GM10248 (cell line): ENCODE results near the gene SLC2A8.

Experiments used
- CTCF ChIA-PET: fragments of 300-600 bp; sonication (Branson Sonifier 250); formaldehyde crosslinking; extraction: SDS; loops from one replicate; lab custom pipeline; 2021; ENCODE audit warnings: antibody characterized with exemption; lab: Yijun Ruan, JAX
- POLR2A ChIA-PET: fragments of 350-650 bp; sonication (Branson Sonifier 250); formaldehyde crosslinking; extraction: SDS; loops from one replicate; lab custom pipeline; 2020; ENCODE audit warnings: antibody characterized with exemption; lab: Yijun Ruan, JAX
- DNase-seq: peaks from one replicate; pipeline ENCODE4 v3.0.0; 2012; ENCODE audit errors: extremely low spot score
- CTCF ChIP-seq: IDR thresholded peaks from 2 replicates; pipeline ENCODE4 v1.5.1; 2012; ENCODE audit warnings: mild to moderate bottlenecking, low read depth; ENCODE audit errors: extremely low read depth, missing control alignments, control extremely low read depth

SLC2A8 gene

DNA sequence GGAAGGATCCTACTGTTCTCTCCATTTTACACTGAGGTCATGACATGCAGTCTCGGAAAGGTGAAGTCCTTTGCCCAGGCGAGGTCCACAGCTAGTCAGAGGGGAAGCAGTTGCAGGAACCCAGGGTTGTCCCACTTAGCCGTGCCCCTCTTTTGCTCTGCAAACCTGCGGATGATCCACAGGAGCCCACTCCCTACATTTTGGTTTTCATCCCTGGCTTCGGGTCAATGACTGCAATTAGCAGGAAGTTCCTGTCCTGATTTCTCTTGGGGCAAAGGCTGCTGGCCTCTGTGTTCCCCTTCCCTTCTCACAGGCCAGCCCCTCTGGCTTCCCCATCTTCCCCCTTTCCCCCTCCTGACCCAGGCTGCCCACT lies 1.3 kb downstream of the SLC2A8 start:
- DNase-seq, result no peak
- no peak for TF ChIP-seq CTCF
- POLR2A ChIA-PET, result no interaction called here
- CTCF ChIA-PET, result interaction anchor here (0.6 to 2.2 kb wide), 6 partner anchors 10 to 183 kb away, joined by 3 to 12 read pairs (median 4); partner anchors contain the start of gene ZNF79

DNA sequence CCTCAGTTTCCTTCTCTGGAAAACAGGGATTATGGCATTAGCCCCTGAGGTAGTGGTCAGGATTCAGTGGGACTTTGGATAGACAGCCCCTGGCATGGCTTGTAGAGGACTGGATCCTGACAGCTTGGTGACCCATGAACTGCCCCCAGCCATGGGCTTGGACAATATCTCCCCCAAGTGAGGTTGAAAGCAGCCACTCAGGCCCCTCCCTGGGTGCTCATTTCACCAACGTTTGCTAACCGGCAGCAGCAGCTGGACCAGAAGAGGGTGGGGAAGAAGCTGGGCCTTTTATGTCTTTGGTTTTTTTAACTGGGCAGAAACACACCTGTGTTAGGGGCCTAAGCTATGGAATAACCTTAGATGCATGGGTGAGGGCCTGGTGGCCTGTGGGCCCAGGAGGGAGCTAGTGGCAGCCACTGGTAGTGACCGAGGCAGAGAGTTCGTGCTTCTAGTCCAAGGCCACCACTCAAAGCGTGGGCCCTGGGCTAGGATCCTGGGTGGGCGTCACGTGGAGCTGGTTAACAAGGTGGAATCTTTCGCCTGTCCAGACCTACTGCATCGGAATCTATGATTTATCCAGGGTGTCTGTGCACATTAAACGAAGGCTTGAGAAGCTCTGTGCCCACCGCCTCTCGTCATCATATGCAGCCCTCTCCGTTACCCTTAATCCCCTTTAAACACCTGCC lies 1.9 kb downstream of the SLC2A8 start:
- POLR2A ChIA-PET, result no interaction called here
- CTCF ChIA-PET, result interaction anchor here (1.0 to 1.5 kb wide), 6 partner anchors 11 to 183 kb away, joined by 3 to 11 read pairs (median 4); partner anchors contain the start of gene ZNF79
- DNase-seq, result no peak
- TF ChIP-seq CTCF, result no peak

GRCh38 chr9:127399736-127400269 lies 2.8 kb downstream of the SLC2A8 start:
- ChIA-PET POLR2A (no interaction called here), CTCF (interaction anchor here (1.0 to 1.4 kb wide), 4 partner anchors 10 to 184 kb away, joined by 3 to 11 read pairs (median 5); no protein-coding TSS in a partner anchor)
- no peak for DNase-seq
- TF ChIP-seq CTCF, result no peak

- CTCF ChIA-PET, result no interaction called here
- no peak for TF ChIP-seq CTCF
- DNase-seq, result no peak
- POLR2A ChIA-PET, result no interaction called here
Observed at GRCh38 chr9:127402401-127403090, 5.6 kb downstream of the SLC2A8 start.

GRCh38 chr9:127403507-127404192 lies 6.7 kb downstream of the SLC2A8 start:
- TF ChIP-seq CTCF, result no peak
- no peak for DNase-seq
- CTCF ChIA-PET, result interaction anchor here (0.9 kb wide), 1 partner anchor 9 kb away, joined by 3 read pairs; no protein-coding TSS in a partner anchor
- POLR2A ChIA-PET, result no interaction called here

- TF ChIP-seq CTCF, result no peak
- ChIA-PET POLR2A (interaction anchor here (0.6 kb wide), 1 partner anchor 47 kb away, joined by 3 read pairs; the partner anchor contains the start of genes LRSAM1 and RPL12), CTCF (interaction anchor here (1.8 kb wide), 1 partner anchor 12 kb away, joined by 4 read pairs; no protein-coding TSS in a partner anchor)
- DNase-seq, result no peak
Observed at GRCh38 chr9:127404631-127405030, 7.7 kb downstream of the SLC2A8 start.
